Fibroblast of mammary gland (primary cell): ENCODE measurements around the gene IFT57.

Source experiments
- DNase-seq: peaks from one replicate; pipeline ENCODE4 v3.0.0-alpha.2; 2010; ENCODE audit warnings: low read depth
- H3K4me3 ChIP-seq: 2 replicates; pipeline ENCODE4 v1.5.1; 2011; ENCODE audit warnings: low read depth, mild to moderate bottlenecking, low read length, moderate library complexity; ENCODE audit not compliant: control insufficient read depth
- TF ChIP-seq, protein P1 (sequence below): conservative IDR thresholded peaks from 2 replicates; pipeline ENCODE4 v1.5.1; 2011; ENCODE audit warnings: low read depth, low read length, inconsistent platforms; ENCODE audit not compliant: control insufficient read depth, insufficient read depth

Gene IFT57

DNA sequence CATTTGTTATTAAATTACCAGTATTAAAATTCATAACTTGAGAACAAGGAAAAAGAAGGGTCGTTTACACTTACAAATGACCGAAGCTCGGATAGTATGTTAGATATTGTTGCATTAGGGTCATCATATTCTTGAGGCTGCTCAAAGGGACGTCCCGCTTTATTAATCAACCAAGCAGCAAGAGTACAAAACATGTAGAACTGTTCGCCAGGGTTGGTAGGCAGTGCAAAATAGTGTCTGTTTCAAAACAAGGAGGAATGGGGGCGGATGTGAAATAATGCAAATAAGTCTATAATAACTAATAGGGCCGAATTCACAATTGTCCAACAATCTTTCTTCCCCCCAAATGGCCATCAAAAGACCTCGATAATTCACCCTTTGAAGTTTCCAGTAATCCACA lies 2.9 kb downstream of the IFT57 start:
- DNase-seq = no peak
- TF ChIP-seq, protein P1, sequence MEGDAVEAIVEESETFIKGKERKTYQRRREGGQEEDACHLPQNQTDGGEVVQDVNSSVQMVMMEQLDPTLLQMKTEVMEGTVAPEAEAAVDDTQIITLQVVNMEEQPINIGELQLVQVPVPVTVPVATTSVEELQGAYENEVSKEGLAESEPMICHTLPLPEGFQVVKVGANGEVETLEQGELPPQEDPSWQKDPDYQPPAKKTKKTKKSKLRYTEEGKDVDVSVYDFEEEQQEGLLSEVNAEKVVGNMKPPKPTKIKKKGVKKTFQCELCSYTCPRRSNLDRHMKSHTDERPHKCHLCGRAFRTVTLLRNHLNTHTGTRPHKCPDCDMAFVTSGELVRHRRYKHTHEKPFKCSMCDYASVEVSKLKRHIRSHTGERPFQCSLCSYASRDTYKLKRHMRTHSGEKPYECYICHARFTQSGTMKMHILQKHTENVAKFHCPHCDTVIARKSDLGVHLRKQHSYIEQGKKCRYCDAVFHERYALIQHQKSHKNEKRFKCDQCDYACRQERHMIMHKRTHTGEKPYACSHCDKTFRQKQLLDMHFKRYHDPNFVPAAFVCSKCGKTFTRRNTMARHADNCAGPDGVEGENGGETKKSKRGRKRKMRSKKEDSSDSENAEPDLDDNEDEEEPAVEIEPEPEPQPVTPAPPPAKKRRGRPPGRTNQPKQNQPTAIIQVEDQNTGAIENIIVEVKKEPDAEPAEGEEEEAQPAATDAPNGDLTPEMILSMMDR = no peak
- no peak overlapping the region for H3K4me3 ChIP-seq

GRCh38 chr3:108218811-108219210 lies 3.4 kb downstream of the IFT57 start:
- no peak overlapping the region for H3K4me3 ChIP-seq
- TF ChIP-seq, protein P1 = no peak
- peak; percentile 48 for DNase-seq

DNA sequence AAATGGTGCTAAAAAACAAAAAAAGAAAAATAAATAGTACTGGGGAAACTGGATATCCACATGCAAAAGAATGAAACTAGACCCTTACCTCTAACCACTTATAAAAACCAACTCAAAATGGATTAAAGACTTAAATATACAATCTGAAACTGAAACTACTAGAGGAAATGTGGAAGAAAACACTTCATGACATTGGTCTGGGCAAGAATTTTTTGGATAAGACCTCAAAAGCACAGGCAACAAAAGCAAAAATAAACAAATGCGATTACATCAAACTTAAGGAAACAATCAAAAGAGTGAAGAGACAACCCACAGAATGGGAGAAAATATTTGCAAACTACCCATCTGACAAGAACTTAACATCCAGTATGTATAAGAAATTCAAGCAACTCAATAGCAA lies 6.4 kb downstream of the IFT57 start:
- DNase-seq = no peak
- TF ChIP-seq, protein P1 = no peak
- H3K4me3 ChIP-seq = no peak overlapping the region

DNA sequence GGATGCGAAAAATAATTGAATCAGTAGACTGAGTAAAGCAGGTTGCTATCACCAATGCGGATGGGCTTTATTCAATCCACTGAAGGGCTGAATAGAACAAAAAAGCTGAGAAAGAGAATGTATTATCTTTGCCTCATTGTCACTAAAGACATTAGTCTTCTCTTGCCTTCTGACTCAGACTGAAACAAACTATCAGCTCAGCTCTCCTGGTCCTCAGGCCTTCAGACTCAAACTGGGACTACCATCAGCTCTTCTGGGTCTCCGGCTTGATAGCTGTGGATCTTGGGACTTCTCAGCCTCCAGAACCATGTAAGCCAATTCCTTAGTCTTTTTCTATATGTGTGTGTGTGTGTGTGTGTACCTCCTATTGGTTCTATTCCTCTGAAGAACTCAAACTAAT lies 12.6 kb downstream of the IFT57 start:
- TF ChIP-seq, protein P1 = no peak
- no peak overlapping the region for H3K4me3 ChIP-seq
- DNase-seq = no peak

DNA sequence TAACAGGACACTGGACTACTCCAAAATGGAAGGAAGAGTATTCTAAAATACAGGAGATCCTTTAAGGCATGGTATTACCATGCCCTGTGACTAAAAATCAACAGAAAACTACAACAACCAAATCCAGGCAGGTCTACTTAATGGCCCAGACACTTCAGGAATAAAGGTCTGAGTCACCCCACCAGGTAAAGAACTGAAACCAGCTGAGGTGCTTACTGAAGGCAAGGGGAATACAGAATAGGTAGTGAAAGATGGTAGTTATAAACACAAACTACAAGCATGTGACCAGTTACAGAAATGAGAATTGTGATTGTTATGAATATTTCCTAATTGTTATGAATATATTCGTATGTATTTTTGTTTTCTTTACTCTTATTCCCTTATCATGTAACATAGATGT lies 13.4 kb downstream of the IFT57 start:
- no peak overlapping the region for H3K4me3 ChIP-seq
- TF ChIP-seq, protein P1 = no peak
- DNase-seq = no peak

DNA sequence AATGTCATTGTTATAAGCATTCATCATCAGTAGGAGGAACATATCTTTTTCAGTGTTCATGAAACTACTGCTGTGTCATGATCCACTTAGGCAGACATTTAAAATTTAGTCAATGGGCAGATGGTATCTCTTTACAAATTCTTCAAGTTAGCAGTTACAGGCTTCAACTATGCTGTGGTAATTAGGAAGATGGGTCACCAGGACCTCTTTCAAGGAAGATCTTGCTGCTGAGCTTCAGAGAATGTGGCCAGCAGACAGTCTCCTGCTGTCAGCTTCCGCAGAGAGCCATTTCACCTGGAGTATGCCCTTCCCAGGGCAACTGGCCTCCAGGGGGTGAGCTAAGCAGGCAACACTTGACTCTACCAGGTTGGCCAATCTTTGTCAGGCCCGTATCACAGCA lies 19.4 kb downstream of the IFT57 start:
- no peak for DNase-seq
- TF ChIP-seq, protein P1 = no peak

DNA sequence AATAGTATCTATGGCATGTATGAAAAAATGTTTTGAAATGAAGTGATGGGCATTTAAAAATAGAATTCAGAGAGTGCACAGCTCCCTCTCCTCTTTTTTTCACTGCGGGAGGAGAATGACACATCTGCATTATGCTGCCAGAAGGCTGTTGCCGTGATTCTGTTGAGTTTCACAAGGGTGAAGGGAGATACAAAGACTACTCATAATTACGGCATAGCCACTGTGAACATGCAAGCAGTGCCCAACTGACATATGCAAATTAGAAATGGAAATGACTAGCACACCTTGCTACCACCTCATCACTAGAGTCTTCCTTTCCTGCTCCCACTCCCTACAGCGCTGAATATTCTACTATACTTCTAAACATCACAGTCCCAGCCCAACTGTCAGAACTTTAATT lies 20.1 kb downstream of the IFT57 start:
- TF ChIP-seq, protein P1 = no peak
- peak; percentile 36 for DNase-seq
- no peak overlapping the region for H3K4me3 ChIP-seq

More for the DNA sequence above, 19.4 kb downstream of the IFT57 start:
- H3K4me3 ChIP-seq = no peak overlapping the region
